ENCODE data around the gene TEAD1.
"Not testable (repeated sequence)": the region's sequence is repeated elsewhere in the genome, so short reads cannot be mapped to it uniquely, and the experiment has no call there.

TEAD1 gene

DNA sequence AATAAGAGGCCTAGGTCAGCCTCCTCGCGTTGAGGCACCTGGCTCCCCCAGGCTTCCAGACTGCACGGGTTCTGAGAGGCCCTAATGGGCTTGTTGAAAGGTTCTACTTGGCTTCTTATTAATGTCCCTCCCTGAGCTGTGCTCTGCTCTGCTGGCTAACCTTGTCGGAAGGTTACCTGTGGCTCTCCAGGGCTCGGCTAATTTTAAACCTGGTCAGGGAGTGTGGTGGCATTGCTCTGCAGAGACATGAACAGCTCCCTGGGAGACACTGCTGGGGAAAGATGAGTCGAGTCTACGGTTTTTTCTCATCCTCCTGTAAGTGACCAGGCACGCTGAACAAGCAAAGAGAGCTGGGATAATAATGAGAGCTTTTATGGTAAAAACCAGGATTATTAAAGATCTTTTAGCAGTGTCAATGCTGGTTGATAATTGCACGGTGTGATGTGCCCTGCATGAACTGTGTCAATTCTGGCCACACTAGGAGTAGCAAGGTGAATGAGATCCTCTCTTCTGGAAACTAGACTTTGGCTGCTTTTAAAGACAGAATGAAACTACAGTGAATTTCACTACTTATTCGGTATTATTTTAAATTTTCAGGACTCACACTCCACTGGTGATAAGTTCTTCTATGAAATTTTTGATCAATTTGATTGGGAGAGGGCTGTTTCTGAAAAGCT, 70.7 kb downstream of the TEAD1 start:
- no peak for DNase-seq

- no peak for DNase-seq
These were observed 71.6 kb downstream of the TEAD1 start for GRCh38 chr11:12745787-12746186.

- no peak for DNase-seq
These were observed 72.4 kb downstream of the TEAD1 start for GRCh38 chr11:12746593-12747097.

DNA sequence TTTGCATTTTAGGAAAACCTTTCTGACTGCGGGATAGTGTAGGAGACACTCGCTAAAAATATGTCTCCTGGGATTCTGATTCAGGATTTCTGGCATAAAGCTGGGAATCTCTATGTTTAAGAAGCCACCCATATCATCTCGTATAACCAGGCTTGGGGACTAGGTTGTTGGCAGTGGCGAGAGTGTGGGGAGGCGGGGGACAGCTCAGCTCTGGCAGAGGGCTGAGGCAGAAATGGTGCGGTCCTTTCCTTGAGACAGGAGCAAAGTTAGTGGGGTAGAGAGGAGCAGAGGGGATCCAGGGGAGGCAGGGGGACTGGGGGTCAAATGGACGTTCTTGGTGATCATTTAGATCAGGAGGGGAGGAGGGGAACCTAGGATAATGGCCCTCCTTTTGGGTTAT, 74.3 kb downstream of the TEAD1 start:
- no peak for DNase-seq

DNA sequence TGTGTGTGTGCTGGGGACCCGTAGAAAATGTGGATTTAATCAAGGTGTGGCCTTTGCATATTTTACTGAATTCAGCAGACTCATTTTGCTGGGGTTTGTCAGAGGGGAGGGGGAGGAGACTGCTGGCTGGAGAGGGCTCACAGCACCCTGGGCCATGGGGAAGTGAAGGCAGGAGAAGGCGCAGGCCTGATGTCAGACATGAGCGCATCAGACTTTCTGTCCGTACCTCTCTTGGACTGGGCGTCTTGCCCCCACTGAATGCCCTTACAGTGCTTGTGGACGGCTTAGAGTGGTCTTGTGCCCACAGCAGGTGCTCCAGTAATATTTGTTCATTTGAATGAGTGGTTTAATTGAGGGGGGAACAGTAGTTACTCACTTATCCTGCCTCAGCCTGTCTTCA, 75.2 kb downstream of the TEAD1 start:
- DNase-seq = no peak

- DNase-seq = no peak
These were observed 76.0 kb downstream of the TEAD1 start for GRCh38 chr11:12750181-12750580.

GRCh38 chr11:12752868-12753524, 78.8 kb downstream of the TEAD1 start:
- DNase-seq = no peak

DNA sequence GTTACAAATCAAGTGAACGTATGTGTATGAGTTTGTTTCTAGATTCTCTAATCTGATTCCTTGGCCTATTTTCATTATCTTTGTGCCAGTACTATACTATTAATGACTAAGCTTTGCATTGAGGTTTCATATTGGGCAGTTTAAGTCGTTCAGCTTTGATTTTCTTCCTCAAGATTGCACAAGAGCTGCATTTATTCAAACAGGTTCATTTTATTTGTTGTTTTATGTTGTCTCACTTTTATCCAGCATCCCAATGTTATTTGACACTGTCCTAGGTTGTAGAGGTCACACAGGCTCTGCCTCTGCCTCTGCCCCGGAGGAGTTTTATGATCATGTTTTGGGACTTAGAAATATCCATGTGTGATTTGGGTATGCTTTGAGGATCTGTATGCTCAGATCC, 79.8 kb downstream of the TEAD1 start:
- DNase-seq = no peak

DNA sequence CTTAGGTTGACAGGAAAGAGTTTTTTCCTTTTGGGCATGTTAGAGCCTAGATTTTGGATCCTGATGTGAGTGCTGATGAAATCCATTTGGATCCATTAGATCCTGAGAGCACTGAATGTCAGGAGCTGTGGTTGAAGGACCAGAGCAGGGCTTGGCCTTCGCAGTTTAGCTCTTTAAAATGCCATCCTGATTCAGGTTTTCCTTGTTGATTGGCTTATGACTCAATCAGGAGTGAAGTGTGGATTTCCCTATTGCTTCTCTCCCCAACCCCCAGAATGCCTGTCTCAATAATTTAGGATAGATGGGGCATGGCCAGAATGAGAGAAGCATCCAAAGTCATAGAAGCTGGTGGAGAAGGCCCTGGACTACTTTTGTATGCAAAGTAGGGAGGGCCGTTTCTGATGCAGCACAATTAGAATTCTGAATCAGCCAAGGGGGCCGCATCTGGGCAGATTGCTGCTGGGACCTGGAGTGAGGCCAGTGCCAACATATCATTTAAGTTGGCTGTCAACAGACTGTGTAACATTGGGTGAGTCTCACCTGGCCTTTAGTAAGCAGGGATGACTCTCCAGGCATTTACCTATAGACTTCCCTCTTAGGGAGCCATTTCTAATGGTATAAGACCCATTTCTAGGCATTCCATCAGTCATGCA, 80.5 kb downstream of the TEAD1 start:
- DNase-seq = no peak

GRCh38 chr11:12755510-12756453, 81.6 kb downstream of the TEAD1 start:
- no peak for DNase-seq

DNA sequence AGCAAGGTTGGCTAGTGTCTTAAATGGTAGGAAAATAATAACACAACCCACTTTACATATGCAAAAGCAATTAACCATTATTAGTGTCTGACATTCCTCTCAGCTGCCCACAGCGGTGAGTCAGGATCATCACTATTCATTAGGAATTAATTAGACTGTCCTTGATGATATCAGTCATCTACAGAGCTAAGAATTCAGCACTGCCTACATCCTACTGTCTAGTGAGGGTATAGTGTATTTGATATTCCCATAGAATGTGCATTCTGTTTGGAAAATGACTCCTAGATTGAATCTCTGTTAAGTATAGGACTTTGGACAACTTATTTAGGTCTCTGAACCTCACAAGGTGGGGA, 82.2 kb downstream of the TEAD1 start:
- DNase-seq = no peak

GRCh38 chr11:12756867-12757266, 82.6 kb downstream of the TEAD1 start:
- DNase-seq = no peak

DNA sequence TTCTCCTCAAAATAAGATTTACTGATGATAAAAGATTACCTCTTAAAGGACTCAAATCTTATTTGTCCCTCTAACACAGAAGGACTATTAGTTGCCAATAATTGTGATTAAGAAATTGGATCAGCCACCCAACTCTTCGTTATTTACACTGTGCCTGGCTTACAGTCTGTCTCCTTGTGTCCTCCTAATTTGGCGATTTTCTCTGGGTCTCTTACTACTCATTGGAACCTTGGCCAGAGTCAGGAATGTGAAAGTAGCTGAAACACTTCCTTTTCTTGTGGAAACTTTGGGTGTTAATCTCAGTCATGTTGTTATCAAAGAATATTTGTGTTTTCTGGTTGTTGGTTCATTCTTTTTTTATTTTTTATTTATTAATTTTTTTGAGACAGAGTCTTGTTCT, 83.2 kb downstream of the TEAD1 start:
- DNase-seq = no peak

DNA sequence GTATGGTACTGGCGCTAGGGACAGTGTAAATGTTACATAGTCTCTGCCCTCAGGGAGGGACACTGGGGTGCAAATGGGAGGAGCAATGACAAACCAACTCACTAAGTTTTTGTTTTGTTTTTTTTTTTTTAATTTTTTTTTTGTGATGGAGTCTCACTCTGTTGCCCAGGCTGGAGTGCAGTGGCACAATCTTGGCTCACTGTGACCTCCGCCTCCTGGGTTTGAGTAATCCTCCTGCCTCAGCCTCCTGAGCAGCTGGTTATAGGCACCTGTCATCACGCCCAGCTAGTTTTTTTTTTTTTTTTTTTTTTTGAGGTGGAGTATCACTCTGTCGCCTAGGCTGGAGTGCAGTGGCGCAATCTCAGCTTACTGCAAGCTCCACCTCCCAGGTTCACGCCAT, 83.9 kb downstream of the TEAD1 start:
- not testable (repeated sequence) for DNase-seq

- no peak for DNase-seq
These were observed 86.8 kb downstream of the TEAD1 start for GRCh38 chr11:12761029-12761428.

- no peak for DNase-seq
These were observed 88.1 kb downstream of the TEAD1 start for GRCh38 chr11:12762278-12762677.

DNA sequence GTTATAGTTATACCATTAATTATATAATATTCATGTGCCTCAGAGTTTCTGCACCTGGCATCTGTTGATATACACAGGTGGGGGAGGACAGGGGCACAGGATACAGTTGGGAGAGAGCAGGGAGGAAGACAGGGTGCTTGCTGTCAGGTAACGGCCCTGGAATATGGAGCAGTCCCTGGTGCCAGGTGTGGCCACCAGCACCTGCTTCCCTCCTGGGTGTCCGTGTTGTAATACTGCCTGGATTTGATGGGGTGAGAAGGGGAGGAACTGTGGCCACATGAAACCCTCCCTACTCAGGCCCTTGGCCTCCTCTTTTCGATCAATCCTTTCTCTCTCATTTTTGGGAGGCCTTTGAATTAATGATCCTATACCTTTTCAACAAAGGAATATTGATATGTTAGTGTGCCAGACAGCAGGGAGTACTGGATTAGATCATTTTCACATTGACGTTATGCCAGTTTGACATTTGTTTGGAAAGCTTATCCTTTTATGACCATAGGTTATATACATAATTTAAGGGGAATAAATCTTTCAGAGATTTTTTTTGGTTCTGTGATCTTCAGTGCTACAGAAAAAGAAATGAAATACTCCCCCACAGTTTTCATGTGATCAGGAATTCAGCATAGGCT, 88.6 kb downstream of the TEAD1 start:
- no peak for DNase-seq

DNA sequence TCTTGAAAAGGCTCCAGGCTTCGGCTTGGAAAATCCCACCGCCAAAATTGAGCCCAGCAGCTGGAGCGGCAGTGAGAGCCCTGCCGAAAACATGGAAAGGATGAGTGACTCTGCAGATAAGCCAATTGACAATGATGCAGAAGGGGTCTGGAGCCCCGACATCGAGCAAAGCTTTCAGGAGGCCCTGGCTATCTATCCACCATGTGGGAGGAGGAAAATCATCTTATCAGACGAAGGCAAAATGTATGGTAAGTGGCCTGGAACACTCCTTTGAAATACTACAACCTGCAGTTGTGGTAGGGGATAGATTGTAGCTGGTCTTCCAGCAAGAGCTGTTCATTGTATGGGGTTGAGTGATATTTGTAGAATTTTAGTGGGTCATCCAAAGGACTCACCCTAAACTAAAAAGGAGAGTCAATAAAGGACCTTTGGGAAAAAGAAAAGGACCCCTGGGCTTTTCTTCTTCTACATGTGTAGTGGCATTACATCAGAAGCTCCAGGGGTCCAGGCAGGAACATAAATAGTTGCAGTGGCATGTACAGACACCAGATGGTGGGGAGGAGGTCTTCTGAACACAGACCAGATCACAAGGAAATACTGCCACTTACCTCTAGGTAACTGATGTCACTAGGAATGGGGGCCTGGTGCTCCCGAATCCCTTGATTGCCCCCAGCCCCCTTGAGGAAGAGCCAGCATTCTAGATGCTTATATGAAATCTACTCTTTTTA, 90.1 kb downstream of the TEAD1 start:
- DNase-seq = no peak

- DNase-seq = no peak
These were observed 91.2 kb downstream of the TEAD1 start for GRCh38 chr11:12765428-12765827.

- no peak for DNase-seq
These were observed 92.8 kb downstream of the TEAD1 start for GRCh38 chr11:12767027-12767426.

DNA sequence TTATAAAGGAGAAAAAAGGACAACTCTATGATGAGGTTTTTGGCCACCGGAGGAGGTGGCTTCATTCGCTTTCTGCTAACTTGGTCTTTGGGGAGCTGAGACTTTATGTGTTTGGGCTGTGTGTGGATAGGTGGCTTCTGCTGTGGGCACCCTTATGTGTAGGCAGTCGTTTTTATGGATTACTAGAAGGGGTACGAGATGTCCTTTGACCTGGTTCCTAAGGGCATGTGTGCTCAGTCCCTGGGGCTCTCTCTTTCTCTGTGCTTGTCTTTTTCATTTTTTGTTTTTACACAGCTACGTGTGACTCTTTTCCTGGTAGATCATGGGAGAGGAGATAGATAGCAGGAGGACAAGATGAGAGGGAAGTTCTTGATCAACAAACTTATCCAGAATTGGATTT, 93.4 kb downstream of the TEAD1 start:
- DNase-seq = no peak

Measured in activated effector memory CD4-positive, alpha-beta T cell treated with Interleukin-2 at 50 U/mL for 16 hours (primary cell).